SK-N-SH (cell line): ENCODE results near the gene EEFSEC. TPM values are rescaled to one million over a fixed set of nuclear protein-coding genes. Genes with fewer than 3 reads are reported as not detected.

ENCODE experiments used
- CTCF ChIA-PET: fragments of 300-600, 350-600 bp; formaldehyde crosslinking; extraction: SDS; loops from one replicate; lab custom pipeline; 2021; lab: Yijun Ruan, JAX
- POLR2A ChIA-PET: fragments of 350-600 bp; sonication (Branson Sonifier 250); formaldehyde crosslinking; extraction: SDS; loops from one replicate; lab custom pipeline; 2020; ENCODE audit warnings: antibody characterized with exemption, inconsistent platforms; lab: Yijun Ruan, JAX
- DNase-seq: peaks from one replicate; pipeline ENCODE4 v3.0.0; 2012
- H2AFZ ChIP-seq: fragments of 200-600 bp; sonication (generic); 2 replicates; pipeline ENCODE4 v1.8.1; 2016; ENCODE audit warnings: antibody characterized with exemption, mild to moderate bottlenecking, low read depth
- H3F3A ChIP-seq: fragments of 200-600 bp; sonication (generic); replicated peaks from 2 replicates; pipeline ENCODE3; 2016; ENCODE audit warnings: antibody characterized with exemption, mild to moderate bottlenecking; ENCODE audit not compliant: insufficient read depth
- H3K27ac ChIP-seq, 2 experiments: fragments of 200-500 bp in 1 of 2; fragments of 200-600 bp in 1 of 2; sonication (Bioruptor generic) in 1 of 2; sonication (generic), shearing (Covaris generic) in 1 of 2; 2 replicates each; pipeline versions ENCODE4 v1.5.1 to v1.6.1; 2014 to 2016; ENCODE audit warnings: low read depth in 2 of 2, inconsistent platforms in 1 of 2, low read length in 1 of 2, mild to moderate bottlenecking in 1 of 2, mixed read lengths in 1 of 2
- H3K27me3 ChIP-seq: fragments of 200-600 bp; sonication (generic), shearing (Covaris generic); 2 replicates; pipeline ENCODE4 v1.6.1; 2016; ENCODE audit warnings: mixed run types; ENCODE audit not compliant: insufficient read depth
- H3K36me3 ChIP-seq, 2 experiments: fragments of 200-500 bp in 1 of 2; fragments of 200-600 bp in 1 of 2; sonication (Bioruptor generic) in 1 of 2; sonication (generic) in 1 of 2; replicated peaks in 1 of 2; 2 replicates each; pipeline versions ENCODE3 to v1.5.1; 2014 to 2016; ENCODE audit warnings: low read length in 1 of 2, mild to moderate bottlenecking in 1 of 2; ENCODE audit not compliant: insufficient read depth in 2 of 2, control insufficient read depth in 1 of 2
- H3K4me1 ChIP-seq, 2 experiments: fragments of 200-500 bp in 1 of 2; fragments of 200-600 bp in 1 of 2; sonication (Bioruptor generic) in 1 of 2; sonication (generic), shearing (Covaris generic) in 1 of 2; 2 replicates each; pipeline versions ENCODE4 v1.5.1 to v1.6.1; 2014 to 2016; ENCODE audit warnings: low read depth in 1 of 2, low read length in 1 of 2, mixed run types in 1 of 2; ENCODE audit not compliant: insufficient read depth in 2 of 2, control insufficient read depth in 1 of 2
- H3K4me2 ChIP-seq: fragments of 200-600 bp; sonication (generic), shearing (Covaris generic); 2 replicates; pipeline ENCODE4 v1.6.1; 2017; ENCODE audit warnings: mixed run types
- H3K4me3 ChIP-seq, 2 experiments: fragments of 200-500 bp in 1 of 2; fragments of 200-600 bp in 1 of 2; sonication (Bioruptor generic) in 1 of 2; sonication (generic), shearing (Covaris generic) in 1 of 2; 2 replicates each; pipeline versions ENCODE4 v1.5.1 to v1.8.1; 2014 to 2016; ENCODE audit warnings: low read depth in 2 of 2, inconsistent platforms in 1 of 2, low read length in 1 of 2, mild to moderate bottlenecking in 1 of 2, mixed read lengths in 1 of 2, moderate library complexity in 1 of 2
- H3K79me2 ChIP-seq: fragments of 200-600 bp; sonication (generic); 2 replicates; pipeline ENCODE4 v1.8.1; 2017; ENCODE audit warnings: mild to moderate bottlenecking; ENCODE audit not compliant: insufficient read depth
- H3K9ac ChIP-seq: fragments of 200-600 bp; sonication (generic); 2 replicates; pipeline ENCODE4 v1.6.1; 2017; ENCODE audit warnings: mixed run types
- H3K9me2 ChIP-seq: fragments of 200-600 bp; sonication (generic); 2 replicates; pipeline ENCODE4 v1.6.1; 2017; ENCODE audit warnings: mixed run types
- H3K9me3 ChIP-seq: fragments of 200-600 bp; sonication (generic); 2 replicates; pipeline ENCODE4 v1.6.1; 2017; ENCODE audit warnings: mixed run types, mild to moderate bottlenecking, moderate library complexity
- H4K20me1 ChIP-seq: fragments of 200-600 bp; sonication (generic); 2 replicates; pipeline ENCODE4 v1.6.1; 2017; ENCODE audit warnings: mild to moderate bottlenecking, mixed run types; ENCODE audit not compliant: insufficient read depth
- ELF1 ChIP-seq: IDR thresholded peaks from 2 replicates; pipeline ENCODE4 v1.4.0; 2012
- EP300 ChIP-seq, 2 experiments: IDR thresholded peaks; 2 replicates each; pipeline versions ENCODE4 v1.4.0 to v1.6.1; 2012; ENCODE audit warnings: borderline replicate concordance in 1 of 2, low read depth in 1 of 2, low read length in 1 of 2
- EZH2phosphoT487 ChIP-seq: fragments of 200-600 bp; sonication (generic); IDR thresholded peaks from 2 replicates; pipeline ENCODE4 v1.6.1; 2017; ENCODE audit warnings: low read depth, mixed run types, mild to moderate bottlenecking, antibody characterized with exemption, moderate library complexity, borderline replicate concordance
- FOSL2 ChIP-seq: IDR thresholded peaks from 2 replicates; pipeline ENCODE4 v1.4.0; 2012; ENCODE audit warnings: low read depth, mild to moderate bottlenecking, moderate library complexity, borderline replicate concordance
- FOXJ3 ChIP-seq: sonication (generic); formaldehyde crosslinking; IDR thresholded peaks from 2 replicates; pipeline ENCODE4 v1.5.1; 2020; ENCODE audit warnings: mild to moderate bottlenecking, missing genetic modification reagents
- GABPA ChIP-seq: IDR thresholded peaks from 2 replicates; pipeline ENCODE4 v1.4.0; 2012; ENCODE audit warnings: low read depth, mild to moderate bottlenecking
- GATA2 ChIP-seq: sonication (generic); formaldehyde crosslinking; IDR thresholded peaks from 2 replicates; pipeline ENCODE4 v1.5.0; 2020; ENCODE audit warnings: mild to moderate bottlenecking, missing genetic modification reagents
- MEF2A ChIP-seq: IDR thresholded peaks from 2 replicates; pipeline ENCODE4 v1.4.0; 2012; ENCODE audit warnings: low read depth, borderline replicate concordance
- MXI1 ChIP-seq: IDR thresholded peaks from 2 replicates; pipeline ENCODE4 v1.6.1; 2012; ENCODE audit warnings: mild to moderate bottlenecking, low read depth, low read length, improper control_type of control experiment
- NFIC ChIP-seq: IDR thresholded peaks from 2 replicates; pipeline ENCODE4 v1.4.0; 2012; ENCODE audit warnings: borderline replicate concordance
- POLR2AphosphoS5 ChIP-seq: IDR thresholded peaks from 2 replicates; pipeline ENCODE4 v1.6.1; 2012; ENCODE audit warnings: low read depth, low read length
- RCOR1 ChIP-seq: fragments of 150-350 bp; IDR thresholded peaks from 2 replicates; pipeline ENCODE4 v1.6.1; 2017; ENCODE audit warnings: antibody characterized with exemption, low read length
- RFX5 ChIP-seq: IDR thresholded peaks from 2 replicates; pipeline ENCODE4 v1.6.1; 2012; ENCODE audit warnings: mild to moderate bottlenecking, improper control_type of control experiment, low read length
- SIN3A ChIP-seq: IDR thresholded peaks from 2 replicates; pipeline ENCODE4 v1.6.1; 2012; ENCODE audit warnings: low read depth, mild to moderate bottlenecking, low read length, moderate library complexity, borderline replicate concordance
- TAF1 ChIP-seq: IDR thresholded peaks from 2 replicates; pipeline ENCODE4 v1.6.1; 2012; ENCODE audit warnings: low read depth, mild to moderate bottlenecking, low read length, moderate library complexity, borderline replicate concordance
- TCF12 ChIP-seq: IDR thresholded peaks from 2 replicates; pipeline ENCODE4 v1.4.0; 2012
- TEAD4 ChIP-seq: IDR thresholded peaks from 2 replicates; pipeline ENCODE4 v1.4.0; 2012; ENCODE audit warnings: mild to moderate bottlenecking, borderline replicate concordance; ENCODE audit not compliant: insufficient read depth
- YY1 ChIP-seq: IDR thresholded peaks from 2 replicates; pipeline ENCODE4 v1.4.0; 2012; ENCODE audit warnings: low read depth, mild to moderate bottlenecking
- WGBS: methylation state at CpG from one replicate; pipeline ENCODE4 v1.1.6; 2017; ENCODE audit warnings: low lambda C conversion rate; 5-methylcytosine and 5-hydroxymethylcytosine counted together
- polyA plus RNA-seq, 3 experiments: library from polyadenylated mRNA; depleted of rRNA; stranded (reverse); fragments of >200 nt; gene quantifications; 2 replicates each; pipeline ENCODE4 v1.2.3, GENCODE V29; 2012
- TF ChIP-seq, protein P1 (sequence below): fragments of 150-350 bp; IDR thresholded peaks from 2 replicates; pipeline ENCODE4 v1.6.1; 2017; ENCODE audit warnings: antibody characterized with exemption, low read length, low read depth, borderline replicate concordance
- TF ChIP-seq, protein P2 (sequence below): IDR thresholded peaks from 2 replicates; pipeline ENCODE4 v1.4.0; 2012; ENCODE audit warnings: low read depth, borderline replicate concordance
- TF ChIP-seq, protein P3 (sequence below): IDR thresholded peaks from 2 replicates; pipeline ENCODE4 v1.4.0; 2012; ENCODE audit warnings: low read depth
- TF ChIP-seq, protein P4 (sequence below): IDR thresholded peaks from 2 replicates; pipeline ENCODE4 v1.6.1; 2012; ENCODE audit warnings: mild to moderate bottlenecking, low read depth, low read length, moderate library complexity

The EEFSEC gene
- polyA plus RNA-seq, 1 of the 3 experiments (the other 2 are of a cell fraction): 12.4 TPM

DNA sequence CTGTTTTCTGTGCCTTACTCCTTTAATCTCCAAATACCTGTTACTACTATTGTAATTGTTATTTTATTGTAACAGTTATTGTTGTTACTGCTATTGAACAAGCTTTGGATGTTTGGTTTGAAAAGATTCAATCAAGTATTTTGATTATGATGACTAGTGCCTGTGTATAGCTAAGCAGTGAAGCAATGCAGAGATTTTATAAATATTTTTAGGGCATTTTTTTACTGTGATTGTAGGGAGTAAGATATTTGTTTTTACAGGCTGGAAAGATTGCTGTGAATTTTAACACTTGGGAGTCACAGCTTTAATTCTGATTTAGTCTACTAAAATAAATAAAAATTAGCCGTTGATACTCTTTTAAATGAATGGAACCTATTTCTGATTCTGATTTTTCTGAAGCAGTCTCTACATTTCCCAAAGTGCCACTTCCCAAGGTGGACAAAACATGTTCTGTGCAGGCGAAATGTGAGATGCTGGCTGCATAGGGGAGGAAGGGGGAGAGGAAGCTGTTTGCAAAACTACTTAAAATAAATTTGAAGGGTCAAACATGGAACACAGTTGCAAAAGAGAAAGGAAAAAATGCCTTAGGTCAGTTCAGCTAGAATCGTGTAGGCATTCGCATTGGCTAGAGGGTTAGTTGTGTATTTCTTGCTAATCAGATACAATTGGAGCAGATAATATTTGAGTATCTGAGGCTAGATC lies 25.7 kb downstream of the EEFSEC start:
- Histone ChIP-seq H3K4me1 (peaks cover 0 to 67% of the 10 kb centered on the region in 2 experiments; a peak in 2 of 4 replicates), H3K36me3 (no peaks in the 10 kb centered on the region), H3F3A (no peaks in the 10 kb centered on the region), H3K79me2 (no peaks in the 10 kb centered on the region), H3K9ac (no peak overlapping the region; the same call in 1 of the 2 replicates), H4K20me1 (no peaks in the 10 kb centered on the region), H3K9me3 (no peaks in the 10 kb centered on the region), H3K4me3 (peak overlapping the region; percentile 4 to 22; a peak in 3 of 4 replicates), H2AFZ (0 out of 2 replicates have a peak overlapping the region, but pooled peaks have one; percentile 11), H3K9me2 (no peaks in the 10 kb centered on the region), H3K27me3 (no peaks in the 10 kb centered on the region), H3K4me2 (peak overlapping the region; percentile 71), H3K27ac (peak overlapping the region in 1 of 2 experiments; percentile 87; a peak in 2 of 4 replicates)
- no peak for TF ChIP-seq SIN3A
- no peak for TF ChIP-seq GABPA
- TF ChIP-seq RFX5: no peak
- TF ChIP-seq RCOR1: no peak
- TF ChIP-seq TEAD4: no peak
- no peak for TF ChIP-seq TAF1
- TF ChIP-seq NFIC: no peak
- no peak for TF ChIP-seq EP300 (IDR thresholded peaks at IDR 0.05; ENCODE audit: borderline replicate concordance in 1 of 2, low read depth in 1 of 2, low read length in 1 of 2)
- TF ChIP-seq MEF2A: no peak
- TF ChIP-seq, protein P1, sequence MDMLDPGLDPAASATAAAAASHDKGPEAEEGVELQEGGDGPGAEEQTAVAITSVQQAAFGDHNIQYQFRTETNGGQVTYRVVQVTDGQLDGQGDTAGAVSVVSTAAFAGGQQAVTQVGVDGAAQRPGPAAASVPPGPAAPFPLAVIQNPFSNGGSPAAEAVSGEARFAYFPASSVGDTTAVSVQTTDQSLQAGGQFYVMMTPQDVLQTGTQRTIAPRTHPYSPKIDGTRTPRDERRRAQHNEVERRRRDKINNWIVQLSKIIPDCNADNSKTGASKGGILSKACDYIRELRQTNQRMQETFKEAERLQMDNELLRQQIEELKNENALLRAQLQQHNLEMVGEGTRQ: no peak
- TF ChIP-seq EZH2phosphoT487: no peak
- TF ChIP-seq YY1: no peak
- TF ChIP-seq GATA2 (CRISPR knock-in tag): no peak
- TF ChIP-seq, protein P2, sequence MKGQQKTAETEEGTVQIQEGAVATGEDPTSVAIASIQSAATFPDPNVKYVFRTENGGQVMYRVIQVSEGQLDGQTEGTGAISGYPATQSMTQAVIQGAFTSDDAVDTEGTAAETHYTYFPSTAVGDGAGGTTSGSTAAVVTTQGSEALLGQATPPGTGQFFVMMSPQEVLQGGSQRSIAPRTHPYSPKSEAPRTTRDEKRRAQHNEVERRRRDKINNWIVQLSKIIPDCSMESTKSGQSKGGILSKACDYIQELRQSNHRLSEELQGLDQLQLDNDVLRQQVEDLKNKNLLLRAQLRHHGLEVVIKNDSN: no peak
- ChIA-PET CTCF (interaction anchor here (0.6 to 2.3 kb wide), 14 partner anchors 18 to 430 kb away, joined by 3 to 8 read pairs (median 4); no protein-coding TSS in a partner anchor), POLR2A (interaction anchor here (0.7 to 1.2 kb wide), 2 partner anchors 231 to 314 kb away, joined by 3 read pairs; partner anchors contain the start of gene GATA2)
- no peak for DNase-seq
- WGBS: 37% methylated on average over 4 of the region's 4 CpGs

DNA sequence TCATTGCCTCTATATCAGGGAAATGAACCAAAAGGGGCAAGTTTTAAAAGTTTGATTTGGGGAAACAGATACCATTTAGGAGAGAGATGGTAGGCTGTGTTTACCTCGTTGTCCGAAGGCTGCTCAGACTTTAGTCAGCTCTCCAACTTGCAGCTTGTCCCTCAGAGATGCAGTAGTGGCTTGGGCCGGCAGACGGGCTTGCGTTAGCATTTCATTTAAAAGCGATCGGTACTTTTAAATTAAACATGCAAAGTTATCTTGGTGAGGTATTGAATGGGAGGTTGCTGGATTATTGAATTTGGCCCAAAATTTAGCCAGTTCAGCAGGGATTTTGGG lies 26.2 kb downstream of the EEFSEC start:
- no peaks in the 10 kb centered on the region for H3K27me3 ChIP-seq
- ChIA-PET POLR2A (interaction anchor here (1.2 kb wide), 1 partner anchor 314 kb away, joined by 3 read pairs; the partner anchor contains the start of gene GATA2), CTCF (interaction anchor here (1.2 to 2.3 kb wide), 9 partner anchors 18 to 405 kb away, joined by 3 to 8 read pairs (median 4); no protein-coding TSS in a partner anchor)
- H4K20me1 ChIP-seq: no peaks in the 10 kb centered on the region
- H3K4me2 ChIP-seq: peak overlapping the region; percentile 71
- no peaks in the 10 kb centered on the region for H3K9me3 ChIP-seq
- H3K27ac ChIP-seq: peak overlapping the region in 1 of 2 experiments; percentile 87; a peak in 2 of 4 replicates
- H3K9me2 ChIP-seq: no peaks in the 10 kb centered on the region
- H3K4me1 ChIP-seq: peaks cover 0 to 62% of the 10 kb centered on the region in 2 experiments; a peak in 2 of 4 replicates
- H2AFZ ChIP-seq: 0 out of 2 replicates have a peak overlapping the region, but pooled peaks have one; percentile 11
- peak overlapping the region; percentile 4 to 22; a peak in 2 of 4 replicates for H3K4me3 ChIP-seq
- H3K36me3 ChIP-seq: no peaks in the 10 kb centered on the region
- no peaks in the 10 kb centered on the region for H3F3A ChIP-seq
- H3K9ac ChIP-seq: no peak overlapping the region; the same call in 1 of the 2 replicates
- DNase-seq: no peak
- 35% methylated on average over 7 of the region's 7 CpGs for WGBS
- H3K79me2 ChIP-seq: no peaks in the 10 kb centered on the region
- TF ChIP-seq FOSL2 (no peak), TCF12 (no peak), YY1 (no peak), MXI1 (no peak), EZH2phosphoT487 (no peak), FOXJ3 (CRISPR knock-in tag) (no peak), POLR2AphosphoS5 (no peak), NFIC (no peak), RCOR1 (no peak), TAF1 (no peak), ELF1 (no peak)
- TF ChIP-seq, protein P3, sequence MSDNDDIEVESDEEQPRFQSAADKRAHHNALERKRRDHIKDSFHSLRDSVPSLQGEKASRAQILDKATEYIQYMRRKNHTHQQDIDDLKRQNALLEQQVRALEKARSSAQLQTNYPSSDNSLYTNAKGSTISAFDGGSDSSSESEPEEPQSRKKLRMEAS: no peak
- TF ChIP-seq, protein P4, sequence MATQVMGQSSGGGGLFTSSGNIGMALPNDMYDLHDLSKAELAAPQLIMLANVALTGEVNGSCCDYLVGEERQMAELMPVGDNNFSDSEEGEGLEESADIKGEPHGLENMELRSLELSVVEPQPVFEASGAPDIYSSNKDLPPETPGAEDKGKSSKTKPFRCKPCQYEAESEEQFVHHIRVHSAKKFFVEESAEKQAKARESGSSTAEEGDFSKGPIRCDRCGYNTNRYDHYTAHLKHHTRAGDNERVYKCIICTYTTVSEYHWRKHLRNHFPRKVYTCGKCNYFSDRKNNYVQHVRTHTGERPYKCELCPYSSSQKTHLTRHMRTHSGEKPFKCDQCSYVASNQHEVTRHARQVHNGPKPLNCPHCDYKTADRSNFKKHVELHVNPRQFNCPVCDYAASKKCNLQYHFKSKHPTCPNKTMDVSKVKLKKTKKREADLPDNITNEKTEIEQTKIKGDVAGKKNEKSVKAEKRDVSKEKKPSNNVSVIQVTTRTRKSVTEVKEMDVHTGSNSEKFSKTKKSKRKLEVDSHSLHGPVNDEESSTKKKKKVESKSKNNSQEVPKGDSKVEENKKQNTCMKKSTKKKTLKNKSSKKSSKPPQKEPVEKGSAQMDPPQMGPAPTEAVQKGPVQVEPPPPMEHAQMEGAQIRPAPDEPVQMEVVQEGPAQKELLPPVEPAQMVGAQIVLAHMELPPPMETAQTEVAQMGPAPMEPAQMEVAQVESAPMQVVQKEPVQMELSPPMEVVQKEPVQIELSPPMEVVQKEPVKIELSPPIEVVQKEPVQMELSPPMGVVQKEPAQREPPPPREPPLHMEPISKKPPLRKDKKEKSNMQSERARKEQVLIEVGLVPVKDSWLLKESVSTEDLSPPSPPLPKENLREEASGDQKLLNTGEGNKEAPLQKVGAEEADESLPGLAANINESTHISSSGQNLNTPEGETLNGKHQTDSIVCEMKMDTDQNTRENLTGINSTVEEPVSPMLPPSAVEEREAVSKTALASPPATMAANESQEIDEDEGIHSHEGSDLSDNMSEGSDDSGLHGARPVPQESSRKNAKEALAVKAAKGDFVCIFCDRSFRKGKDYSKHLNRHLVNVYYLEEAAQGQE: no peak
